OCI-LY1 (cell line): ENCODE data around the gene ADAMTS14.

ENCODE experiments used
- H2AFZ ChIP-seq: fragments of 200-600 bp; sonication (generic), shearing (Covaris generic); 2 replicates; pipeline ENCODE4 v1.6.0; 2014; ENCODE audit warnings: antibody characterized with exemption, mild to moderate bottlenecking, low read length
- H3F3A ChIP-seq: fragments of 200-600 bp; sonication (generic), shearing (Covaris generic); 2 replicates; pipeline ENCODE4 v1.6.0; 2014; ENCODE audit warnings: mild to moderate bottlenecking, antibody characterized with exemption, low read length, moderate library complexity; ENCODE audit not compliant: insufficient read depth
- H3K27ac ChIP-seq: fragments of 200-600 bp; sonication (generic); 2 replicates; pipeline ENCODE4 v1.5.1; 2014; ENCODE audit warnings: low read length, mixed run types, mild to moderate bottlenecking, low read depth; ENCODE audit not compliant: poor library complexity, severe bottlenecking
- H3K27me3 ChIP-seq: fragments of 200-600 bp; sonication (generic); 2 replicates; pipeline ENCODE4 v1.6.0; 2014; ENCODE audit warnings: antibody characterized with exemption, mild to moderate bottlenecking, low read length, moderate library complexity; ENCODE audit not compliant: insufficient read depth
- H3K36me3 ChIP-seq: fragments of 200-600 bp; sonication (generic); 2 replicates; pipeline ENCODE4 v1.6.1; 2014; ENCODE audit warnings: mild to moderate bottlenecking, antibody characterized with exemption, low read length, moderate library complexity, mixed read lengths; ENCODE audit not compliant: insufficient read depth
- H3K4me1 ChIP-seq: fragments of 200-600 bp; sonication (generic); 2 replicates; pipeline ENCODE4 v1.5.1; 2014; ENCODE audit warnings: mild to moderate bottlenecking, low read length, moderate library complexity; ENCODE audit not compliant: insufficient read depth, severe bottlenecking
- H3K4me2 ChIP-seq: fragments of 200-600 bp; sonication (generic), shearing (Covaris generic); 2 replicates; pipeline ENCODE4 v1.6.1; 2014; ENCODE audit warnings: low read length
- H3K4me3 ChIP-seq: fragments of 200-600 bp; sonication (generic); 2 replicates; pipeline ENCODE4 v1.5.1; 2014; ENCODE audit warnings: low read length, low read depth, mild to moderate bottlenecking, mixed read lengths; ENCODE audit not compliant: poor library complexity, severe bottlenecking
- H3K79me2 ChIP-seq: fragments of 200-600 bp; shearing (Covaris generic); 2 replicates; pipeline ENCODE4 v1.6.1; 2016; ENCODE audit warnings: mixed run types, low read length, mixed read lengths; ENCODE audit not compliant: insufficient read depth
- H3K9ac ChIP-seq: fragments of 200-600 bp; sonication (generic), shearing (Covaris generic); 2 replicates; pipeline ENCODE4 v1.6.1; 2014; ENCODE audit warnings: mild to moderate bottlenecking, low read length, mixed read lengths
- H3K9me2 ChIP-seq: fragments of 200-600 bp; sonication (generic), shearing (Covaris generic); 2 replicates; pipeline ENCODE4 v1.6.1; 2014; ENCODE audit warnings: low read depth, mild to moderate bottlenecking, low read length, mixed read lengths
- H3K9me3 ChIP-seq: fragments of 200-600 bp; shearing (Covaris generic); 2 replicates; pipeline ENCODE4 v1.6.1; 2014; ENCODE audit warnings: low read length, mixed read lengths
- H4K20me1 ChIP-seq: fragments of 200-600 bp; sonication (generic), shearing (Covaris generic); 2 replicates; pipeline ENCODE4 v1.6.0; 2016; ENCODE audit warnings: mild to moderate bottlenecking, low read length; ENCODE audit not compliant: insufficient read depth
- CTCF ChIP-seq: fragments of 200-600 bp; sonication (generic), shearing (Covaris generic); IDR thresholded peaks from 2 replicates; pipeline ENCODE4 v1.5.1; 2017; ENCODE audit warnings: mild to moderate bottlenecking, antibody characterized with exemption, low read length, moderate library complexity, mixed read lengths
- EZH2 ChIP-seq: fragments of 200-600 bp; sonication (generic), shearing (Covaris generic); IDR thresholded peaks from 2 replicates; pipeline ENCODE4 v1.8.0; 2017; ENCODE audit warnings: borderline replicate concordance, mixed run types, mild to moderate bottlenecking, antibody characterized with exemption, low read length, moderate library complexity, mixed read lengths

The ADAMTS14 gene

GRCh38 chr10:70711911-70712310, 39.6 kb downstream of the ADAMTS14 start:
- no peak for TF ChIP-seq EZH2
- TF ChIP-seq CTCF = no peak
- no peaks in the 10 kb centered on the region for H4K20me1 ChIP-seq
- no peak overlapping the region for H3K27ac ChIP-seq
- H3K36me3 ChIP-seq = no peaks in the 10 kb centered on the region
- no peaks in the 10 kb centered on the region for H3K79me2 ChIP-seq
- no peaks in the 10 kb centered on the region for H3K9me2 ChIP-seq
- H3K27me3 ChIP-seq = peaks cover 21% of the 10 kb centered on the region; the same call in 1 of the 2 replicates
- H3K4me3 ChIP-seq = no peak overlapping the region
- no peak overlapping the region for H3K9ac ChIP-seq
- no peak overlapping the region for H3K4me2 ChIP-seq
- no peaks in the 10 kb centered on the region for H3K9me3 ChIP-seq
- H3F3A ChIP-seq = no peaks in the 10 kb centered on the region
- H2AFZ ChIP-seq = no peak overlapping the region
- no peaks in the 10 kb centered on the region for H3K4me1 ChIP-seq

GRCh38 chr10:70714245-70714644, 41.9 kb downstream of the ADAMTS14 start:
- no peaks in the 10 kb centered on the region for H3K4me1 ChIP-seq
- H3K27me3 ChIP-seq = peaks cover 14% of the 10 kb centered on the region; the same call in 1 of the 2 replicates
- H4K20me1 ChIP-seq = no peaks in the 10 kb centered on the region
- no peak overlapping the region for H3K27ac ChIP-seq
- no peak overlapping the region for H3K4me3 ChIP-seq
- no peaks in the 10 kb centered on the region for H3K79me2 ChIP-seq
- no peaks in the 10 kb centered on the region for H3F3A ChIP-seq
- H3K9me2 ChIP-seq = no peaks in the 10 kb centered on the region
- H3K36me3 ChIP-seq = no peaks in the 10 kb centered on the region
- no peak overlapping the region for H3K9ac ChIP-seq
- no peak for TF ChIP-seq CTCF
- TF ChIP-seq EZH2 = no peak
- no peak overlapping the region for H2AFZ ChIP-seq
- no peaks in the 10 kb centered on the region for H3K9me3 ChIP-seq
- H3K4me2 ChIP-seq = no peak overlapping the region

GRCh38 chr10:70714951-70715350, 42.6 kb downstream of the ADAMTS14 start:
- Histone ChIP-seq H3F3A (no peaks in the 10 kb centered on the region), H3K4me1 (no peaks in the 10 kb centered on the region), H3K9ac (no peak overlapping the region), H3K9me3 (no peaks in the 10 kb centered on the region), H3K9me2 (no peaks in the 10 kb centered on the region), H3K4me2 (no peak overlapping the region), H3K27ac (no peak overlapping the region), H3K4me3 (no peak overlapping the region), H4K20me1 (no peaks in the 10 kb centered on the region), H3K27me3 (peaks cover 14% of the 10 kb centered on the region; the same call in 1 of the 2 replicates), H2AFZ (no peak overlapping the region), H3K36me3 (no peaks in the 10 kb centered on the region), H3K79me2 (no peaks in the 10 kb centered on the region)
- TF ChIP-seq EZH2 (no peak), CTCF (no peak)
